Prostate gland (tissue), 2 donors: ENCODE measurements around the gene SSR4. TPM values are rescaled to one million over a fixed set of nuclear protein-coding genes. Genes with fewer than 3 reads are reported as not detected.
"Not testable (repeated sequence)": the region's sequence is repeated elsewhere in the genome, so short reads cannot be mapped to it uniquely, and the experiment has no call there.

Experiments used
- DNase-seq: peaks from one replicate; pipeline ENCODE4 v3.0.0-alpha.2; 2019; ENCODE audit warnings: low spot score
- H3K27ac ChIP-seq, 2 donors: fragments of 200-600 bp; sonication (generic); 2 replicates each; pipeline ENCODE4 v1.5.1; 2017 to 2019
- H3K27me3 ChIP-seq: fragments of 200-600 bp; sonication (generic); replicated peaks from 2 replicates; pipeline ENCODE4 v1.5.1; 2019; ENCODE audit not compliant: insufficient read depth
- H3K36me3 ChIP-seq, 2 donors: fragments of 200-600 bp; sonication (generic); 1 replicate in 1 of 2; 2 replicates in 1 of 2; pipeline versions ENCODE4 v1.5.1 to v1.8.1; 2017 to 2019
- H3K4me1 ChIP-seq: fragments of 200-600 bp; sonication (generic); replicated peaks from 2 replicates; pipeline ENCODE4 v1.5.1; 2019
- H3K4me3 ChIP-seq, 2 donors: fragments of 200-600 bp; sonication (generic); 2 replicates each; pipeline ENCODE4 v1.5.1; 2017 to 2019
- H3K9me3 ChIP-seq: fragments of 200-600 bp; sonication (generic); 2 replicates; pipeline ENCODE4 v1.5.1; 2017
- POLR2A ChIP-seq: fragments of 450-650 bp; IDR thresholded peaks from one replicate; pipeline ENCODE4 v1.6.1; 2016; ENCODE audit warnings: antibody characterized with exemption, mild to moderate bottlenecking
- POLR2AphosphoS5 ChIP-seq: sonication (generic); formaldehyde crosslinking; IDR thresholded peaks from one replicate; pipeline ENCODE4 v1.6.1; 2017; ENCODE audit warnings: antibody characterized with exemption
- WGBS: methylation state at CpG from one replicate; pipeline ENCODE4 v1.1.5; 2018; 5-methylcytosine and 5-hydroxymethylcytosine counted together
- intact Hi-C: fragments of 100-400 bp; cut with DNase I; formaldehyde crosslinking; loops from one replicate; pipeline ENCODE4 v1.14.2; 2022
- total RNA-seq, 2 donors: library from RNA; depleted of rRNA; stranded (reverse); fragments of >200 nt; gene quantifications; one replicate each; pipeline ENCODE4 v1.1.0, GENCODE V29; 2016
- TF ChIP-seq, protein P1 (sequence below), 4 experiments: fragments of 200-600 bp in 2 of 4; fragments of 450-650 bp in 2 of 4; sonication (generic) in 2 of 4; IDR thresholded peaks; 1 replicate in 3 of 4; 2 replicates in 1 of 4; pipeline ENCODE4 v1.5.1; 2016 to 2019; ENCODE audit warnings: antibody characterized with exemption in 4 of 4, mild to moderate bottlenecking in 2 of 4, moderate library complexity in 2 of 4

SSR4 gene
- 100 to 1,000 TPM; 288 to 623 TPM for total RNA-seq

DNA sequence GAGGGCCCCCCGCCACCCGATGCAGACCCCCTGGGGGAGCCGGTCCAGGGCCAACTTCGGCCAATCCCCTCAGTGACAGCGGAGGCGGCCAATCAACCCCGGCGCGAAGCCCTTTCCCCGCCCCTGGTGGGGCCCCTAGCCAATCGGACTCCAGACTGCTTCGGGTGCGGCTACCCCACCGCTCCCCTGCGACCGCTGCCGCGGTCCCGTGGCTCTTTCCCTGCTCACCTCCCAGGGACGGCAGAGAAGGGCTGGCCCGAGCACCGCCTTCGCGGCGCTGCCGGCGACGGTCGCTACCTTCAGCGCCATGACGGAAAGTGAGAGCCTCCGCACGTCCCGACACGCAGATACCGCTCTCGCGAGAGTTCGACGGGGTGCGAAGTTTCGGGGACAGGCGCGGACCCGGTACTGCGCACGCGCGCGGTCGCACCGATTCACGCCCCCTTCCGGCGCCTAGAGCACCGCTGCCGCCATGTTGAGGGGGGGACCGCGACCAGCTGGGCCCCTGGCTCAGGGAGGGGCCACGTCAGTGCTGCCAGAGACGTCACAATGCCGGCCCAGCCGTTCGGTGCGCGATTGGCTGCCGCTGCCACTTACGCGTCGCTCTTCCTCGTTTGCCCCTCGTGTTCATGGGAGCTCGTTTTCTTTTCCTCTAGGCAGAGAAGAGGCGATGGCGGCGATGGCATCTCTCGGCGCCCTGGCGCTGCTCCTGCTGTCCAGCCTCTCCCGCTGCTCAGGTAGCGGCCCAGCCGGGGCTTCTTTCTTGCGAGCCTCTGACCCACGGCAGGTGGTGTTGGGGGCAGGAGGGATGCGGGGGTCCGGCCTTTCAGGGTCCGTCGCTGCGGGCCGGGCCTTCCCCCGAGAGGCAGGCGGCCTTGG lies at the start of gene SSR4, which contains the start of gene IDH3G:
Gene SSR4 (plus strand): TSS at position 651 of the 879 bp plus-strand sequence. CDS start 20 bp downstream, at position 671.
Gene IDH3G (minus strand): TSS at position 358 of the 879 bp plus-strand sequence. CDS start 49 bp downstream, at position 309.
- Histone ChIP-seq H3K27ac (peak within 1 kb of the TSS; percentile 90 to 93), H3K27me3 (no peaks in the 10 kb centered on the region), H3K36me3 (no peaks in the 10 kb centered on the region), H3K4me1 (no peaks in the 10 kb centered on the region), H3K9me3 (no peaks in the 10 kb centered on the region), H3K4me3 (peak within 1 kb of the TSS; percentile 55 to 57)
- DNase-seq, result peak; percentile 87
- WGBS, result 0% methylated on average over 38 of the region's 92 CpGs
- intact Hi-C loops, result no loop called here
- TF ChIP-seq, protein P1, sequence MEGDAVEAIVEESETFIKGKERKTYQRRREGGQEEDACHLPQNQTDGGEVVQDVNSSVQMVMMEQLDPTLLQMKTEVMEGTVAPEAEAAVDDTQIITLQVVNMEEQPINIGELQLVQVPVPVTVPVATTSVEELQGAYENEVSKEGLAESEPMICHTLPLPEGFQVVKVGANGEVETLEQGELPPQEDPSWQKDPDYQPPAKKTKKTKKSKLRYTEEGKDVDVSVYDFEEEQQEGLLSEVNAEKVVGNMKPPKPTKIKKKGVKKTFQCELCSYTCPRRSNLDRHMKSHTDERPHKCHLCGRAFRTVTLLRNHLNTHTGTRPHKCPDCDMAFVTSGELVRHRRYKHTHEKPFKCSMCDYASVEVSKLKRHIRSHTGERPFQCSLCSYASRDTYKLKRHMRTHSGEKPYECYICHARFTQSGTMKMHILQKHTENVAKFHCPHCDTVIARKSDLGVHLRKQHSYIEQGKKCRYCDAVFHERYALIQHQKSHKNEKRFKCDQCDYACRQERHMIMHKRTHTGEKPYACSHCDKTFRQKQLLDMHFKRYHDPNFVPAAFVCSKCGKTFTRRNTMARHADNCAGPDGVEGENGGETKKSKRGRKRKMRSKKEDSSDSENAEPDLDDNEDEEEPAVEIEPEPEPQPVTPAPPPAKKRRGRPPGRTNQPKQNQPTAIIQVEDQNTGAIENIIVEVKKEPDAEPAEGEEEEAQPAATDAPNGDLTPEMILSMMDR (IDR thresholded peaks at IDR 0.05), result peak in 3 of 4 experiments; percentile 20 to 53 (median 28)
- peak; percentile 90 for TF ChIP-seq POLR2AphosphoS5
- TF ChIP-seq POLR2A, result peak; percentile 36

DNA sequence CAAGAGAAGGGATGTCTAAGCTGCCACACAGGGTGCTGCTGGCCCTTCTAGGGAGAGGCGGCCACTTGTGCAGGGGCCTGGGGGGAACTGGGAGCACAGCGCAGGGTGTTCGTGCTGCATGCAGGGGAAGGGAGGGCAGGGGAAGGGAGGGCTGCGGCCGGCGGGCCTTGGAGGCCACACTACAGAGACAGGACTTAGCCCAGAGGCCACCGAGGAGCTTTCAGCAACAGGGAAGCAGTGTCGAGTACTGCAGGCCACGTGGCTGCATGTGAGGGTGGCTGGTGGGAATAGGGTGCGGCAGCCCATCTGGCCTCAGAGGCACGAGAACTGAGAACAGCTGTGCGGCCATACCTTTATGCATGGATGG lies 49.4 kb upstream of the SSR4 start:
- H3K27ac ChIP-seq, H3K9me3 ChIP-seq, H3K27me3 ChIP-seq, intact Hi-C loops, H3K36me3 ChIP-seq, H3K4me1 ChIP-seq, DNase-seq, H3K4me3 ChIP-seq: not testable (repeated sequence)
- 45% methylated on average over 10 of the region's 12 CpGs for WGBS

DNA sequence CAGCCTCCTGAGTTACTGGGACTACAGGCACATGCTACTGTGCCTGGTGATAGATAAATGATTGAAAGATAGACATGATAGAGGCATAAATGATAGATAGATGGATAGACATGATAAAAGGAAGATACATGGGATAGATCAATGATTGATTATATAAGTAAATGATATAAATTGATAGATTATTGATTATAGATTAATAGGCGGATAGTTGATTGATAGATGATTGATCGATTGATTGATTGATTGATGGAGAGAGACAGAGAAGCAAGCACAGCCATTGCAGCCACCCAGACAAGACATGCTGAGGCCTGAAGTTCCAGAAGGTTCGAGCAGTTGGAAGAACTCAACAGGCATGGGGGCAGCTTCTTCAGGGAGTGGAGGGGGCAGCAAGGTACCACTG lies 48.1 kb upstream of the SSR4 start:
- no peaks in the 10 kb centered on the region for H3K27me3 ChIP-seq
- WGBS, result 90% methylated on average over 3 of the region's 3 CpGs
- no peak for TF ChIP-seq POLR2A
- TF ChIP-seq, protein P1 (IDR thresholded peaks at IDR 0.05), result no peak
- TF ChIP-seq POLR2AphosphoS5, result no peak

DNA sequence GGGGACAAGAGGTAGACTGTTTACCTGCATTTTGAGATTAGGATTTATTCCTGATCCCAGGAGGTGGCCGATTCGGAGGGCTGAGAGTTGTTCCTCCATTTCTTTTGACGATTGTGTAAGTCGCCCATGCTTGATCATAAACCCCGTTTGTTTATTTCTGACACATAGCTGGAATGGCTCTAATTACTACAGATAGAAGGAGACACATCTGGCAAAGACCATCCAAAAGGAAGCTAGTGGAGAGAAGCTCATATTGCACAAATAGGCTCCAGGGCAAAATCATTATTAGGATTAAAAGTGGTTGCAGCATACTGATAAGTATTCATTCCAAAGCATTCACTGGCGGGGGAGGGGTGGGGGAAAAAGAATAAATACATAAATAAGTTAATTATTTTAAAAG lies 47.5 kb upstream of the SSR4 start:
- 66% methylated on average over 6 of the region's 6 CpGs for WGBS
- H3K9me3 ChIP-seq, intact Hi-C loops: not testable (repeated sequence)

More for the DNA sequence above, 48.1 kb upstream of the SSR4 start:
- H3K4me1 ChIP-seq, result no peaks in the 10 kb centered on the region
- H3K9me3 ChIP-seq, result no peaks in the 10 kb centered on the region
- no peak overlapping the region for H3K27ac ChIP-seq
- H3K36me3 ChIP-seq, result no peaks in the 10 kb centered on the region
- intact Hi-C loops, result no loop called here
- DNase-seq, result no peak
- no peak overlapping the region for H3K4me3 ChIP-seq

DNA sequence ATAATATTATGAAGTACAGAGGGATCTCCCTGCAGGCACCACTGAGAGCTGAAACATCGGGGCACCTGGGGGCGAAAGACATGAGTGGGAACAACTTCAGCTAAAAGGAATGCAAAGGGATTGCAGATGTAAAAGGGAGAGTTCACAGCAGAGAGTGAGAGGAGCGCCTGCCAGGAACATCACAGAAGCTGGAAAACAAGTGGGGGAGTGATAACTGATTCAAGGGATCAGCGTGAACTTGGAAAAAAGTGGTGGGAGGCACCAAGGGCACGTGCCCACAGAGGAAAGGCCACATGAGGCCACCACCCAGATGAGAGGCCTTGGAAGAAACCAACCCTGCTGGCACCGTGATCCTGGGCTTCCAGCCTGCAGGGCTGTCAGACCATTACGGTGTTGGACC lies 45.5 kb upstream of the SSR4 start:
- H3K27ac ChIP-seq, H3K27me3 ChIP-seq, H3K4me3 ChIP-seq, H3K36me3 ChIP-seq, intact Hi-C loops, H3K4me1 ChIP-seq, DNase-seq, H3K9me3 ChIP-seq: not testable (repeated sequence)
- 90% methylated on average over 6 of the region's 7 CpGs for WGBS

More for the DNA sequence above, 47.5 kb upstream of the SSR4 start:
- not testable (repeated sequence) for H3K27me3 ChIP-seq, H3K36me3 ChIP-seq, H3K27ac ChIP-seq, H3K4me1 ChIP-seq, H3K4me3 ChIP-seq, DNase-seq

DNA sequence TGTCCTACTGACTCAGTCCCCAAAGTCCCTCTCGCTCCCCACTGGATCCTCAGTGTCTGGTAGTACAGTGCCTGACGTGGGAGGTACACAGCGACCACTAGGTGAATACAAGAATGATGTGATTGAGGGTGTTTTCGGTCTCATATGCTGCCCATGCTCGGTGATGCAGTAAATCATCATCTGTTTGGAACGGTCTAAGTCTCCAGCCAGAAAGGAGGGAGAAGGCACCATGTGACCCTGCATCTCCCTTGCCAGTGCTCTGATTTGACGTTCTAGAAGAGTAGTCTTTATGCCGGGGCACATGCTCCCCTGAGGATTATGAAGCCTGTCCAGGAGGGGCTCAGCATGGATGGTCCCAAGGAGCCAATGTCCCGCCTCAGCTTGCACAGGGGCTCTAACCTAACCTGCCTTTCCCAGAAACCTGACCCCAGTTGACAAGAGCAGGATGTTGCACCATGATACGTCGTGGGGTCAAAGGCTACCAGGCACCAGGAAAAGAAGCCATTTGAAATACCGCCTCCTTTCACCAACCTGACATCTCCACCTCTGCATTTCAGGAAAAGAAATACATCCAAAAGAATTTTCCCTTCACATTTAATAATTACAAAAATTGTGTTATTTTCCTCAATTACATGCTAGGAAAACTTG lies 44.2 kb upstream of the SSR4 start:
- H3K27ac ChIP-seq, result no peak overlapping the region
- intact Hi-C loops, result no loop called here
- no peak for TF ChIP-seq POLR2AphosphoS5
- no peak for TF ChIP-seq POLR2A
- TF ChIP-seq, protein P1 (IDR thresholded peaks at IDR 0.05), result no peak
- 77% methylated on average over 10 of the region's 12 CpGs for WGBS
- H3K4me3 ChIP-seq, result no peak overlapping the region
- no peaks in the 10 kb centered on the region for H3K9me3 ChIP-seq
- no peak for DNase-seq
- no peaks in the 10 kb centered on the region for H3K4me1 ChIP-seq
- H3K27me3 ChIP-seq, result no peaks in the 10 kb centered on the region
- no peaks in the 10 kb centered on the region for H3K36me3 ChIP-seq
